GM12878 (cell line): ENCODE results near the gene STARD5. TPM values are rescaled to one million over a fixed set of nuclear protein-coding genes. Genes with fewer than 3 reads are reported as not detected.

Experiments used
- ATAC-seq: fragments of 200-7000 bp; cut with Tn5 transposase; 3 replicates; pipeline ENCODE4 v1.9.1; 2020; ENCODE audit warnings: mild to moderate bottlenecking, moderate library complexity
- BruUV-seq: library from RNA; stranded (reverse); fragments of 400-500 nt; replicated peaks from 2 replicates; lab custom pipeline; 2021; lab: Mats Ljungman, UMichigan
- CTCF ChIA-PET: fragments of 300-600 bp; sonication (Branson Sonifier 250); formaldehyde crosslinking; extraction: SDS; loops from one replicate; lab custom pipeline; 2021; ENCODE audit warnings: inconsistent platforms; lab: Yijun Ruan, JAX
- POLR2A ChIA-PET: fragments of 350-600 bp; formaldehyde crosslinking; extraction: SDS; loops from one replicate; lab custom pipeline; 2021; ENCODE audit warnings: inconsistent platforms; lab: Charles Lee
- RAD21 ChIA-PET: fragments of 300-600 bp; sonication (Branson Sonifier 250); formaldehyde crosslinking; loops from one replicate; lab custom pipeline; 2023; ENCODE audit warnings: antibody characterized with exemption; ENCODE audit not compliant: unreplicated experiment; lab: Charles Lee
- SMC1A ChIA-PET: fragments of 300-600 bp; sonication (Branson Sonifier 250); formaldehyde crosslinking; loops from one replicate; lab custom pipeline; 2023; ENCODE audit not compliant: unreplicated experiment, uncharacterized antibody; lab: Charles Lee
- DNase-seq: peaks from one replicate; pipeline ENCODE4 v3.0.0-alpha.2; 2011; ENCODE audit warnings: low read depth, low spot score
- FAIRE-seq: peaks from 3 replicates; lab custom pipeline; 2011; peaks lifted over from hg19 to GRCh38; lab: Jason Lieb, UNC
- H2AFZ ChIP-seq: 2 replicates; pipeline ENCODE4 v1.6.0; 2011; ENCODE audit warnings: low read depth, low read length, control low read depth; ENCODE audit not compliant: control insufficient read depth
- H3K27ac ChIP-seq: 2 replicates; pipeline ENCODE4 v1.5.1; 2011; ENCODE audit warnings: control low read depth; ENCODE audit not compliant: control insufficient read depth, insufficient read depth
- H3K27me3 ChIP-seq, 2 experiments: replicated peaks in 1 of 2; 2 replicates each; pipeline versions ENCODE4 v1.6.0 to v1.6.1; 2011; ENCODE audit warnings: low read length in 1 of 2; ENCODE audit not compliant: control insufficient read depth in 2 of 2, insufficient read depth in 2 of 2
- H3K36me3 ChIP-seq, 2 experiments: 2 replicates each; pipeline ENCODE4 v1.5.1; 2011; ENCODE audit warnings: low read length in 1 of 2; ENCODE audit not compliant: control insufficient read depth in 2 of 2, insufficient read depth in 2 of 2
- H3K4me1 ChIP-seq: 2 replicates; pipeline ENCODE4 v1.6.1; 2011; ENCODE audit warnings: mild to moderate bottlenecking, low read length, moderate library complexity, mixed read lengths; ENCODE audit not compliant: control insufficient read depth, insufficient read depth
- H3K4me2 ChIP-seq: 2 replicates; pipeline ENCODE4 v1.6.0; 2011; ENCODE audit warnings: control low read depth; ENCODE audit not compliant: control insufficient read depth, insufficient read depth
- H3K4me3 ChIP-seq: fragments of 200-600 bp; sonication (generic); 2 replicates; pipeline ENCODE4 v1.5.1; 2016
- H3K79me2 ChIP-seq: 2 replicates; pipeline ENCODE4 v1.6.0; 2011; ENCODE audit warnings: low read length; ENCODE audit not compliant: control insufficient read depth, insufficient read depth
- H3K9ac ChIP-seq: 2 replicates; pipeline ENCODE4 v1.8.0; 2011; ENCODE audit warnings: low read length, control low read depth, mixed read lengths; ENCODE audit not compliant: control insufficient read depth, insufficient read depth
- H3K9me3 ChIP-seq: replicated peaks from 3 replicates; pipeline ENCODE4 v1.5.1; 2011; ENCODE audit warnings: mild to moderate bottlenecking, low read length; ENCODE audit not compliant: control insufficient read depth, insufficient read depth
- H4K20me1 ChIP-seq: 2 replicates; pipeline ENCODE4 v1.6.0; 2011; ENCODE audit not compliant: control insufficient read depth, insufficient read depth
- ATF3 ChIP-seq: IDR thresholded peaks from 2 replicates; pipeline ENCODE4 v1.6.1; 2011; ENCODE audit warnings: low read depth, mild to moderate bottlenecking, low read length, moderate library complexity, borderline replicate concordance; ENCODE audit errors: extremely low read depth
- E2F8 ChIP-seq: fragments of 450-650 bp; IDR thresholded peaks from 2 replicates; pipeline ENCODE4 v1.6.1; 2018; ENCODE audit warnings: mild to moderate bottlenecking, low read depth, moderate library complexity; ENCODE audit not compliant: partially characterized antibody
- E4F1 ChIP-seq: fragments of 450-650 bp; IDR thresholded peaks from 2 replicates; pipeline ENCODE4 v1.6.1; 2018; ENCODE audit warnings: borderline replicate concordance, mild to moderate bottlenecking; ENCODE audit not compliant: partially characterized antibody
- EED ChIP-seq: sonication (generic); IDR thresholded peaks from 2 replicates; pipeline ENCODE4 v1.6.1; 2016; ENCODE audit warnings: antibody characterized with exemption, low read depth
- IRF5 ChIP-seq: fragments of 450-650 bp; IDR thresholded peaks from 2 replicates; pipeline ENCODE4 v1.6.1; 2017; ENCODE audit warnings: borderline replicate concordance
- RB1 ChIP-seq: fragments of 450-650 bp; formaldehyde crosslinking; IDR thresholded peaks from 2 replicates; pipeline ENCODE4 v1.6.1; 2017; ENCODE audit warnings: mild to moderate bottlenecking, borderline replicate concordance
- TCF3 ChIP-seq: IDR thresholded peaks from 2 replicates; pipeline ENCODE4 v1.6.1; 2012; ENCODE audit warnings: low read depth, mild to moderate bottlenecking, low read length, borderline replicate concordance; ENCODE audit not compliant: insufficient read depth
- ZNF24 ChIP-seq: fragments of 450-650 bp; IDR thresholded peaks from 2 replicates; pipeline ENCODE4 v1.6.1; 2017; ENCODE audit warnings: antibody characterized with exemption, mild to moderate bottlenecking
- ZSCAN29 ChIP-seq: fragments of 450-650 bp; IDR thresholded peaks from 2 replicates; pipeline ENCODE4 v1.6.1; 2017; ENCODE audit warnings: mild to moderate bottlenecking, moderate library complexity
- WGBS: methylation state at CpG from one replicate; pipeline ENCODE4 v1.1.6; 2016; ENCODE audit warnings: low lambda C conversion rate; ENCODE audit not compliant: insufficient replicate concordance, insufficient coverage; ENCODE audit errors: missing lambda C conversion rate; 5-methylcytosine and 5-hydroxymethylcytosine counted together
- in situ Hi-C: fragments of 300-500 bp; cut with MboI; formaldehyde crosslinking; loops from 9 replicates; pipeline ENCODE4 v1.14.3; 2018; ENCODE audit warnings: mixed read lengths
- intact Hi-C: fragments of 100-400 bp; cut with micrococcal nuclease; formaldehyde crosslinking; loops from one replicate; pipeline ENCODE4 v1.14.2; 2022; ENCODE audit not compliant: unreplicated experiment
- polyA plus RNA-seq, 11 experiments: library from polyadenylated mRNA; depleted of rRNA in 4 of 11; unstranded in 6 of 11; stranded (reverse) in 5 of 11; fragments of >200 nt; fragmentation: Nextera tagmentation in 4 of 11; fragmentation: Illumina TruSeq in 1 of 11; extraction: Ambion mirVana in 4 of 11; extraction: Trizol in 1 of 11; gene quantifications; 1 replicate in 1 of 11; 2 replicates in 10 of 11; pipeline versions ENCODE4 v1.2.1 to v1.2.3, GENCODE V29; 2011 to 2016; ENCODE audit warnings: inconsistent platforms in 2 of 11, missing spikeins in 2 of 11, low read depth in 1 of 11
- total RNA-seq, 4 experiments: library from RNA; depleted of rRNA in 3 of 4; stranded (reverse); fragments of >200 nt in 3 of 4; fragmentation: Illumina TruSeq in 1 of 4; extraction: Trizol in 1 of 4; gene quantifications; 2 replicates each; pipeline versions ENCODE4 v1.2.1 to v1.2.3, GENCODE V29; 2013 to 2021

STARD5 gene
- total and polyA plus RNA-seq, 10 of the 15 experiments (the other 5 are each of a cell fraction or from before 2014, with no cell fraction given), result 2.3 to 9.4 (median 4.7) TPM

- TF ChIP-seq E2F8 (no peak), TCF3 (no peak)
These were observed 9.6 kb downstream of the STARD5 start (continued) for GRCh38 chr15:81314378-81314777.

- no peak for FAIRE-seq
- CTCF ChIA-PET, result interaction anchor here (0.7 kb wide), 1 partner anchor 12 kb away, joined by 4 read pairs; no protein-coding TSS in a partner anchor
These were observed 10.3 kb downstream of the STARD5 start for GRCh38 chr15:81313686-81314085.

More at GRCh38 chr15:81313686-81314085, 10.3 kb downstream of the STARD5 start:
- Histone ChIP-seq H4K20me1 (no peaks in the 10 kb centered on the region), H3K9me3 (no peaks in the 10 kb centered on the region), H3K36me3 (peaks cover 8 to 26% of the 10 kb centered on the region in 2 experiments), H3K27me3 (no peaks in the 10 kb centered on the region), H3K4me3 (no peak overlapping the region), H3K79me2 (no peaks in the 10 kb centered on the region), H3K9ac (no peak overlapping the region), H2AFZ (no peak overlapping the region), H3K4me2 (no peak overlapping the region), H3K4me1 (peaks cover 47% of the 10 kb centered on the region), H3K27ac (no peak overlapping the region)
- POLR2A ChIA-PET, result interaction anchor here (1.2 to 1.7 kb wide), 2 partner anchors 14 to 20 kb away, joined by 3 to 8 read pairs; no protein-coding TSS in a partner anchor
- BruUV-seq, result no TSS peak
- SMC1A ChIA-PET, result interaction anchor here (0.9 to 1.8 kb wide), 4 partner anchors 9 to 21 kb away, joined by 3 to 5 read pairs (median 4); no protein-coding TSS in a partner anchor
- intact Hi-C loops, result no loop called here
- WGBS, result 100% methylated on average over 5 of the region's 5 CpGs
- no peak for ATAC-seq
- in situ Hi-C loops, result no loop called here
- no peak for DNase-seq
- RAD21 ChIA-PET, result no interaction called here
- TF ChIP-seq ZNF24, result no peak
- TF ChIP-seq EED, result no peak
- TF ChIP-seq ZSCAN29, result no peak
- no peak for TF ChIP-seq RB1
- no peak for TF ChIP-seq E4F1
- TF ChIP-seq ATF3, result no peak
- no peak for TF ChIP-seq IRF5
